Measurements from ENCODE around the gene HDAC7. TPM values are rescaled to one million over a fixed set of nuclear protein-coding genes. Genes with fewer than 3 reads are reported as not detected.

HDAC7 gene
- total RNA-seq, 4 donors from 2014 or later = 55.9 to 96.5 (median 59.4) TPM

DNA sequence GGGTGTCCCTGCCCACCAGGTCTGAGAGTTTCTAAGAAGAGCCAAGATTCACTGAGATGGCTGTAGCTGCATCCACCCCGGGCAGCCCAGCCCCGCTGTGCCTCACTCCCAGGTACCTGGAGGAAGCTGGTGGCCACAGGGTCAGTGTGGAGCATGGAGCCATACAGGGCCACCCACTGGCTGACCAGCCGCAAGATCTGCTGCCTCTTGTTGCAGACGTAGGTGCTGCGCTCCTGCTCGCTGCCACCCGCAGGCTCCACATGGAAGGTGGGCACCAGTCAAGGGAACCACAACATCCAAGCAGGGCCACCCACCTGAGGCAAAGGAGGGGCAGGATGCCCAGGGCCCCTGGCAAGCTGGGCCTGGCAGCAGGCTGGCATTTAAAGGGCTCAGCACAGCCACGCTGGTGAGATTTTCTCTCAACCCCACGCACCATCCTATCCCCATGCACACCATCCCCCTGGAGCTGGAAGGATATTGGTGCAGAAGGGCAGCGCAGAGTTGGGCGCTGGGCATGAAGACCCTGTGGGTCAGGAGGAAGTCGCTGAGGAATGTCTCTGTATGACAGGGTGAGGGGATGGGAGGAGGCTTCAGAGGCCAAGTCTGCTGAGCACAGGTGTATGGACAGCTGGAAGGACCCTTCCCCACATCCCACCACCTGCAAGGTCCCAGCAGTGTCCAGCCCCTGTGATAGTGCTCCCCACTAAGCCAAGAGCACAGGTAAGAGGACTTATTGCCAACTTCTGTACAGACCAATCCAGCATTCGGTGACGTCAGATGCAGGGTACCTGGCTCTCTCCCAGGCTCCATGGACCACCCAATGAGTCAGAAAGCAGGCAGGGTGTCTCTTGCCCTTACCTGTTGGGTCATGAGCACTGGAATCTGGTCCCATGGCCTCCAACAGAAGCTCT is 71.9 kb downstream of the HDAC7 start:
- TF ChIP-seq POLR2A (IDR thresholded peaks at IDR 0.05) (no peak), EP300 (IDR thresholded peaks at IDR 0.05) (no peak)
- TF ChIP-seq, protein P1, sequence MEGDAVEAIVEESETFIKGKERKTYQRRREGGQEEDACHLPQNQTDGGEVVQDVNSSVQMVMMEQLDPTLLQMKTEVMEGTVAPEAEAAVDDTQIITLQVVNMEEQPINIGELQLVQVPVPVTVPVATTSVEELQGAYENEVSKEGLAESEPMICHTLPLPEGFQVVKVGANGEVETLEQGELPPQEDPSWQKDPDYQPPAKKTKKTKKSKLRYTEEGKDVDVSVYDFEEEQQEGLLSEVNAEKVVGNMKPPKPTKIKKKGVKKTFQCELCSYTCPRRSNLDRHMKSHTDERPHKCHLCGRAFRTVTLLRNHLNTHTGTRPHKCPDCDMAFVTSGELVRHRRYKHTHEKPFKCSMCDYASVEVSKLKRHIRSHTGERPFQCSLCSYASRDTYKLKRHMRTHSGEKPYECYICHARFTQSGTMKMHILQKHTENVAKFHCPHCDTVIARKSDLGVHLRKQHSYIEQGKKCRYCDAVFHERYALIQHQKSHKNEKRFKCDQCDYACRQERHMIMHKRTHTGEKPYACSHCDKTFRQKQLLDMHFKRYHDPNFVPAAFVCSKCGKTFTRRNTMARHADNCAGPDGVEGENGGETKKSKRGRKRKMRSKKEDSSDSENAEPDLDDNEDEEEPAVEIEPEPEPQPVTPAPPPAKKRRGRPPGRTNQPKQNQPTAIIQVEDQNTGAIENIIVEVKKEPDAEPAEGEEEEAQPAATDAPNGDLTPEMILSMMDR (IDR thresholded peaks at IDR 0.05) = no peak
- Histone ChIP-seq H3K9me3 (no peaks in the 10 kb centered on the region), H3K27me3 (no peaks in the 10 kb centered on the region), H3K4me1 (peaks cover 0 to 15% (median 0%) of the 10 kb centered on the region in 3 donors), H3K4me3 (no peak overlapping the region), H3K27ac (no peak overlapping the region), H3K36me3 (peaks cover 0 to 50% of the 10 kb centered on the region in 2 donors)
- no peak for ATAC-seq
- WGBS, 2 donors (ENCODE audit: low coverage in 1 of 2) = 93 to 100% methylated on average over 2 to 3 of the region's 14 CpGs

DNA sequence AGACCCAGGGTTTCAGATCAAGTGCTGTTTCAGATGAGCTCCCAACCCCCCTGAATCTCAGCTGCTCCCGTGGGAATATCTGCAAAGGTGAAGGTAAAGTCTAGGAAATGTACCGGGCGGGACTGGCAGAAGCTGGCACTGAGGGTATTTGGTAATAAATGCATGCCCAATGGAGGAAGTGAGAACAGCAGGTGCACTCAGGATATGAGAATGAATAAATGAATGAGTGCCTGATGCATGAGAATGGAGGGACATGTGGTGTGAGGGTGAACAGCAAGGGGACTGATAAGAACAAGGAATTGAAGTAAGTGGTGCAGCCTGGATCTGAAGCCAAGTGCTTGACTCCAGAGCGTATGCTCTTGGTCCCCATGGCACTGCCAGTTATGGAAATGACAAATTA is 72.6 kb downstream of the HDAC7 start:
- peaks cover 0 to 50% of the 10 kb centered on the region in 2 donors for H3K36me3 ChIP-seq
- peaks cover 0 to 9% (median 0%) of the 10 kb centered on the region in 3 donors for H3K4me1 ChIP-seq
- no peak overlapping the region for H3K27ac ChIP-seq
- 69% methylated on average over 4 of the region's 4 CpGs; no CpG with 5 or more reads in 1 of the 2 donors for whole genome bisulfite sequencing, 2 donors (ENCODE audit: low coverage in 1 of 2)
- TF ChIP-seq, protein P1 (IDR thresholded peaks at IDR 0.05) = no peak
- TF ChIP-seq POLR2AphosphoS5 (IDR thresholded peaks at IDR 0.05) (no peak), POLR2A (IDR thresholded peaks at IDR 0.05) (no peak), EP300 (IDR thresholded peaks at IDR 0.05) (no peak)
- ATAC-seq = no peak
- no peak overlapping the region for H3K4me3 ChIP-seq
- no peaks in the 10 kb centered on the region for H3K27me3 ChIP-seq
- no peaks in the 10 kb centered on the region for H3K9me3 ChIP-seq

DNA sequence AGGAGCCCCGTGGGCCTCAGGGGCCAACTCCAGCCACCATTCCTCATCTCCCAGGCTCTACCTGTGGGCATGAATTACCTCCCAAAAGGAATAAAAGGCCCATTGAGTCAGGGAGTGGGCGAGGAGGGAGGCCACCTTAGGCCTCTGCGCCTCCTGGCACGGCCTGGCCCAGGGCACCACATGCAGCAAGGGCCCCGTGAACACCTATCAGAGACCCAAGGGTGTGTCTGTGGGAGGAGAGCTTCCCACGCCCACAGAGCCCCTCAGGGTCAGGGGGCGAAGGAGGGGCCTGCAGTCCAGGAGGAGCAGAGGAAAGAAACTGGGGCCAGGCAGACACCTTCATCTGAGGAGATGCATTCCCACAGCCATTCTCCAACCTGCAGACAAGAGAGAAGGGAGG is 73.2 kb downstream of the HDAC7 start:
- no peak overlapping the region for H3K27ac ChIP-seq
- no peaks in the 10 kb centered on the region for H3K9me3 ChIP-seq
- H3K4me3 ChIP-seq = no peak overlapping the region
- peaks cover 0 to 47% of the 10 kb centered on the region in 2 donors for H3K36me3 ChIP-seq
- ATAC-seq = no peak
- no peaks in the 10 kb centered on the region for H3K27me3 ChIP-seq
- 40% methylated on average over 1 of the region's 7 CpGs; no CpG with 5 or more reads in 1 of the 2 donors for WGBS, 2 donors (ENCODE audit: low coverage in 1 of 2)
- TF ChIP-seq, protein P1 (IDR thresholded peaks at IDR 0.05) = no peak
- TF ChIP-seq POLR2A (IDR thresholded peaks at IDR 0.05) (no peak), EP300 (IDR thresholded peaks at IDR 0.05) (no peak), POLR2AphosphoS5 (IDR thresholded peaks at IDR 0.05) (no peak)
- H3K4me1 ChIP-seq = peaks cover 0 to 9% (median 6%) of the 10 kb centered on the region in 3 donors

DNA sequence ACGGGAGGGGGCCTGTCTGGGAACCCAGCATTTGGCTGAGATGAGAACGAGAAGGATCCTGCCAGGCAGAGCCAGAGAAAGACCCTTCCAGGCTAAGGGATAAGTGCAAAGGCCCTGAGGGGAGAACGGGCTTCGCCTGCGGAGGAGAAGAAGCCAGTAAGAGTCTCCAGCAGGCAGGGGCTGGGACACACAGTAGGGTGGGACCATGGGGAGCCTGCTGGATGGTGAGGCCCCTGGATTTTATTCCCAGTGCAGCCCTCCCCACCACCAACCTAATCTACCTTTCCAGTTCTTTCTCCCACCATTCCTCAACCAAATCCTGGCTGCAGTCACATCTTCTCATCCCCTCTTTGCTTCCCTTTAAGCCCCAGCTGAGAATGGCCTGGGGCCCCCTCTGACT is 73.6 kb downstream of the HDAC7 start:
- H3K27ac ChIP-seq = no peak overlapping the region
- peaks cover 0 to 43% of the 10 kb centered on the region in 2 donors for H3K36me3 ChIP-seq
- no peaks in the 10 kb centered on the region for H3K9me3 ChIP-seq
- 77 to 90% methylated on average over 3 to 5 of the region's 5 CpGs for WGBS, 2 donors (ENCODE audit: low coverage in 1 of 2)
- H3K27me3 ChIP-seq = no peaks in the 10 kb centered on the region
- no peak for TF ChIP-seq EP300 (IDR thresholded peaks at IDR 0.05)
- no peak for TF ChIP-seq POLR2AphosphoS5 (IDR thresholded peaks at IDR 0.05)
- TF ChIP-seq, protein P1 (IDR thresholded peaks at IDR 0.05) = no peak
- TF ChIP-seq POLR2A (IDR thresholded peaks at IDR 0.05) = no peak
- peaks cover 0 to 10% (median 10%) of the 10 kb centered on the region in 3 donors for H3K4me1 ChIP-seq
- no peak overlapping the region for H3K4me3 ChIP-seq
- no peak for ATAC-seq
